ENCODE data around the gene HINT1.

Gene HINT1

GRCh38 chr5:131171276-131171810 lies 6.3 kb upstream of the HINT1 start:
- TF ChIP-seq CTCF (IDR thresholded peaks at IDR 0.05; ENCODE audit: low read depth, low read length), result no peak
- peak overlapping the region; percentile 83 for H3K4me3 ChIP-seq (ENCODE audit: low read depth, low read length)

GRCh38 chr5:131170540-131171275 lies 5.7 kb upstream of the HINT1 start, which contains the start of gene LYRM7:
Gene LYRM7 (plus strand): TSS chr5:131170944. CDS start chr5:131171021, 77 bp downstream.
- TF ChIP-seq CTCF (IDR thresholded peaks at IDR 0.05; ENCODE audit: low read depth, low read length), result no peak
- H3K4me3 ChIP-seq (ENCODE audit: low read depth, low read length), result peak within 1 kb of the TSS; percentile 83

GRCh38 chr5:131169810-131170539 lies 4.9 kb upstream of the HINT1 start:
- peak overlapping the region; percentile 83 for H3K4me3 ChIP-seq (ENCODE audit: low read depth, low read length)
- no peak for TF ChIP-seq CTCF (IDR thresholded peaks at IDR 0.05; ENCODE audit: low read depth, low read length)

GRCh38 chr5:131167615-131168014 lies 2.6 kb upstream of the HINT1 start:
- no peak for TF ChIP-seq CTCF (IDR thresholded peaks at IDR 0.05; ENCODE audit: low read depth, low read length)
- no peak overlapping the region for H3K4me3 ChIP-seq (ENCODE audit: low read depth, low read length)

GRCh38 chr5:131164191-131165118 lies 601 bp downstream of the HINT1 start:
- peak overlapping the region; percentile 90 for H3K4me3 ChIP-seq (ENCODE audit: low read depth, low read length)
- no peak for TF ChIP-seq CTCF (IDR thresholded peaks at IDR 0.05; ENCODE audit: low read depth, low read length)

GRCh38 chr5:131163276-131164119 lies 1.6 kb downstream of the HINT1 start:
- no peak for TF ChIP-seq CTCF (IDR thresholded peaks at IDR 0.05; ENCODE audit: low read depth, low read length)
- peak overlapping the region; percentile 90 for H3K4me3 ChIP-seq (ENCODE audit: low read depth, low read length)

Measured in WI38 (cell line).